ENCODE results near the gene AGBL1.

DNA sequence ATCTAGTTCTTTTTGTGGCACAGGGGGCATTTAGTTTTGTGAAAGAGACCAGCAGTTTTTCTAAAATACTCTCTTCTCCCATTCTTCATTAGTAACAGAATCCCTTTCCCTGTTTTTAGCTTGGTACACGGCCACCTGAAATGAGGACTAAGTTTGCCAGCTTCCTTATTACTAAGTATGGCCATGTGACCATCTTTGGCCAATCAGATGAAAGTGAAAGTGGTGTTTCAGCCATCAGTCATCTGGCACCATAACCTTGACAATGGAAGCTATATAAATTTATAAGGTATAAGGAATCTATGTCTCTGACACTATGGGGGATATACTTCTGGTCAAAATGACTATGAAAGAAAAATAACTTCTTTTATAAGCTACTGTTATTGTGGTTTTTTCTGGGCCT lies 570.4 kb downstream of the AGBL1 start:
- TF ChIP-seq, protein P1, sequence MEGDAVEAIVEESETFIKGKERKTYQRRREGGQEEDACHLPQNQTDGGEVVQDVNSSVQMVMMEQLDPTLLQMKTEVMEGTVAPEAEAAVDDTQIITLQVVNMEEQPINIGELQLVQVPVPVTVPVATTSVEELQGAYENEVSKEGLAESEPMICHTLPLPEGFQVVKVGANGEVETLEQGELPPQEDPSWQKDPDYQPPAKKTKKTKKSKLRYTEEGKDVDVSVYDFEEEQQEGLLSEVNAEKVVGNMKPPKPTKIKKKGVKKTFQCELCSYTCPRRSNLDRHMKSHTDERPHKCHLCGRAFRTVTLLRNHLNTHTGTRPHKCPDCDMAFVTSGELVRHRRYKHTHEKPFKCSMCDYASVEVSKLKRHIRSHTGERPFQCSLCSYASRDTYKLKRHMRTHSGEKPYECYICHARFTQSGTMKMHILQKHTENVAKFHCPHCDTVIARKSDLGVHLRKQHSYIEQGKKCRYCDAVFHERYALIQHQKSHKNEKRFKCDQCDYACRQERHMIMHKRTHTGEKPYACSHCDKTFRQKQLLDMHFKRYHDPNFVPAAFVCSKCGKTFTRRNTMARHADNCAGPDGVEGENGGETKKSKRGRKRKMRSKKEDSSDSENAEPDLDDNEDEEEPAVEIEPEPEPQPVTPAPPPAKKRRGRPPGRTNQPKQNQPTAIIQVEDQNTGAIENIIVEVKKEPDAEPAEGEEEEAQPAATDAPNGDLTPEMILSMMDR (conservative IDR thresholded peaks at IDR 0.05; ENCODE audit: low read depth in 2 of 2) = no peak
- TF ChIP-seq EZH2phosphoT487 (IDR thresholded peaks at IDR 0.05; ENCODE audit: unreplicated experiment) (no peak), EZH2 (IDR thresholded peaks at IDR 0.05; ENCODE audit: low read depth, unreplicated experiment) (no peak), REST (IDR thresholded peaks at IDR 0.05; ENCODE audit: unreplicated experiment) (no peak), ZNF331 (CRISPR knock-in tag; IDR thresholded peaks at IDR 0.05; ENCODE audit: low read depth) (no peak), CREB1 (CRISPR knock-in tag; IDR thresholded peaks at IDR 0.05; ENCODE audit: low read depth) (no peak), POLR2AphosphoS5 (IDR thresholded peaks at IDR 0.05; ENCODE audit: low read depth) (no peak)

All from GM23338 (cell line).